ENCODE results near the gene PODN.

The PODN gene

GRCh38 chr1:53112861-53113260, 50.8 kb downstream of the PODN start:
- Histone ChIP-seq H3K4me3 (no peak overlapping the region), H3K27ac (peak overlapping the region in 1 of 2 donors; percentile 75)
- no peak for DNase-seq (ENCODE audit: low spot score)
- no peak for TF ChIP-seq CTCF (IDR thresholded peaks at IDR 0.05)

DNA sequence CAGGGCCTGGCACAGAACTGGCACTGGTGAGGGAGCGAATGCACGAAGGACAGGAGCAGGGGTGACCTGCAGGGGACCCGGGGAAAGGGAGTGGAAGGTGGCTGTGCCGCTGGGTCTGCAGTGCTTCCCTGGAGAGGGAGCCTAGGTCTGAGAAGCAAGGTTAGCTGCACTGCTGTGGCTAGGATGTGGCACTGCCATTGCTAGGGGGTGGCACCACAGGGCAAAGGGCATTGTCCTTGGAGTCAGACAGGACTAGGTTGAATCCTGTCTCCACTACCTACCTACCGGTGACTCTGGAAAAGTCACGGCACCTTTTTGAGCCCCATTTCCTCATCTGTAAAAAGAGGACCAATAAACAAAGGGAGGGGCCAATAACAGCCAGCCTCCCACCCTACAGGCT, 52.1 kb downstream of the PODN start:
- H3K27ac ChIP-seq: peak overlapping the region in 1 of 2 donors; percentile 75
- no peak for DNase-seq (ENCODE audit: low spot score)
- H3K4me3 ChIP-seq: no peak overlapping the region
- TF ChIP-seq CTCF (IDR thresholded peaks at IDR 0.05): no peak

GRCh38 chr1:53114581-53115400, 52.8 kb downstream of the PODN start:
- no peak for DNase-seq (ENCODE audit: low spot score)
- TF ChIP-seq CTCF (IDR thresholded peaks at IDR 0.05): no peak
- Histone ChIP-seq H3K27ac (peak overlapping the region in 1 of 2 donors; percentile 75), H3K4me3 (no peak overlapping the region)

DNA sequence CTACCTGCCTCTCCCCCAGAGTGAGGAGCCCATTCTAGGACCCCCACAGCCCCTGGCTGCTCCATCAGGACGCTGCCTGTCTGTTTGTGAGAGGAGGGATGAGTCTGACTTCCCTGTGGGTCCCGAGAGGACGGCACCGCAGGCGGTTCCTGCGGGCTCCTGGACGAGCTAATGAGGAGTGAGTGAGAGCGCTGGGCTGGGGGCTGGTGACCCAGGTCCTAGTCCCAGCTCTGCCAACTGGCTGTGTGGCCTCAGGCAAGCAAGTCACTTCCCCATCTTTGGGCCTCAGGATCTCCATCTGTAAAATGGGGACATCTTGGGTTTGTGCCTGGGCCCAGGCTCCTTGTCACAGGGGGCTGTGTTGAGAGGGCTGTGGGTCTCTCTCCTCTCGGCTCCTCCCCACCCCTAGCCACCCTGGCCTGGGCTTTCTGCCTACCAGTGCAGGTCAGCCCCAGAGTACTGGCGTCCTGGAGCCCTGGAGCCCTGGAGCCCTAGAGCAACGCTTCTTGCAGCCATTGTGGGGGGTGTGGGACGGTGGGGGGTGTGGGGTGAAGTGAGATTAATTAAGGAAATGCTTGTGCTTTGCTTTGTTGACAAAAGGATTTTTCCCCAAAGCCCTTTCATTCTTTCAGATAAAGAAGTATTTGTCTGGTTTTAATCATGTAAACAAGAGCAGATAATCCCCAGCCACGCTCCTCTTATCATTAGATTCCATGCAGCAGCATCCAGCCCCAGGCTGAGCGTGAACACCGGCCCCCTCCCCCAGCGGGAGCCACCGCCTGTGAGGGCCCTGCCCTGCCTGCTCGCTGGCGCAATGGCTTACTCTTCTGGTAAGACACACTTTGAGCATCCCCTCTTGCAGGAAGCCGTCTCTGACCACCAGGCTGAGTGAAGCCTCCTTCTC, 53.6 kb downstream of the PODN start:
- no peak for DNase-seq (ENCODE audit: low spot score)
- TF ChIP-seq CTCF (IDR thresholded peaks at IDR 0.05): no peak
- H3K4me3 ChIP-seq: no peak overlapping the region
- H3K27ac ChIP-seq: peak overlapping the region in 1 of 2 donors; percentile 75

GRCh38 chr1:53116307-53116810, 54.3 kb downstream of the PODN start:
- TF ChIP-seq CTCF (IDR thresholded peaks at IDR 0.05): no peak
- H3K27ac ChIP-seq: peak overlapping the region in 1 of 2 donors; percentile 75
- no peak for DNase-seq (ENCODE audit: low spot score)
- H3K4me3 ChIP-seq: no peak overlapping the region

GRCh38 chr1:53116933-53117600, 55.1 kb downstream of the PODN start:
- Histone ChIP-seq H3K27ac (no peak overlapping the region), H3K4me3 (no peak overlapping the region)
- no peak for TF ChIP-seq CTCF (IDR thresholded peaks at IDR 0.05)
- DNase-seq (ENCODE audit: low spot score): no peak
